HG03457 (cell line): ENCODE measurements around the gene DAG1.
A peak's percentile ranks its signal among the peaks of the same experiment; 100 is the strongest.
"Not testable (repeated sequence)": the region's sequence is repeated elsewhere in the genome, so short reads cannot be mapped to it uniquely, and the experiment has no call there.

ENCODE experiments used
- ATAC-seq: cut with Tn5 transposase; IDR thresholded peaks from one replicate; pipeline ENCODE4 v1.9.1; 2021; ENCODE audit warnings: moderate number of reproducible peaks; ENCODE audit not compliant: unreplicated experiment

Gene DAG1

DNA sequence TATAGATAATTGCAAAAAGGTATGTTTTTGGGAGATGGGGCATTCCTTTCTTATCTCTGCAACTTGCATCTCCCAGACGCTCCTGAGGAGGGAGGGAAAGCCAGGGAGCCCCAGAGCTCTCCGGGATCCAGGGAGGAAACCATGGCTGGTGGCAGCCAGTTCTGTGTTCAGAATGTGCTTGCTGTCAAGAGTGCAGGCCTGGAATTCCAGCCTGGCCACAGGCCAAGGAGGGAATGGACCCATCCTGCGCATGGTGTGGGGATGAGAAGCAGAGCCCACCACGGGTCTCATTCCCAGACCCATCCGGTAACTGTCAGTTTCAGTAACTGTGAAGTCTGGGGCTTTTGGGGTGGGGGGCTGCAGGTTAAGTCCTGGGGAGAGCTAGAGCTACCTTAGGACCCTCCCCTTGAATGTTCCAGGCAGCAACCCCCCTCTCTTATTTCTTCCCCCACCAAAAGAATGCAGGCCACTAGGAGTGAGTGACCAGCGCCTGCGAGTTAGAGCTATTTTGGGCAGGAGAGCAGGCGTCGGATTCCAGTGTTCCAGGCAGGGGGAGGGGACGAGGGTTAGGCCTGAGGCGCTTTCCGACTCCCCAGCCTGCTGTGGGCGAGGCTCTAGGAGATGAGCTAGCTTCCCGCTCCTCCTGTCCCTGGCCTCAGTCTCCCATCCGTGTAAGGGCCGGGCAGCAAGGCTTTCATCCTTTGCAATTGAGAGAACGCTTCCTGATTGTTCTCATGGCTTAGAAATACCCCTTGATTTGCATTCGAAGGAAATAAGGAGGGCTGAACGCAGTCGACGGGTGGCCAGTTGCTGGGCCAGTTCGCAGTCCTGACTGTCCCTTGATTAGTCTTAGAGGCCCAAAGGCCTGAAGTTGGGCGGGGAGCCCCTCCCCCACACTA, 781 bp upstream of the DAG1 start:
- ATAC-seq = no peak

DNA sequence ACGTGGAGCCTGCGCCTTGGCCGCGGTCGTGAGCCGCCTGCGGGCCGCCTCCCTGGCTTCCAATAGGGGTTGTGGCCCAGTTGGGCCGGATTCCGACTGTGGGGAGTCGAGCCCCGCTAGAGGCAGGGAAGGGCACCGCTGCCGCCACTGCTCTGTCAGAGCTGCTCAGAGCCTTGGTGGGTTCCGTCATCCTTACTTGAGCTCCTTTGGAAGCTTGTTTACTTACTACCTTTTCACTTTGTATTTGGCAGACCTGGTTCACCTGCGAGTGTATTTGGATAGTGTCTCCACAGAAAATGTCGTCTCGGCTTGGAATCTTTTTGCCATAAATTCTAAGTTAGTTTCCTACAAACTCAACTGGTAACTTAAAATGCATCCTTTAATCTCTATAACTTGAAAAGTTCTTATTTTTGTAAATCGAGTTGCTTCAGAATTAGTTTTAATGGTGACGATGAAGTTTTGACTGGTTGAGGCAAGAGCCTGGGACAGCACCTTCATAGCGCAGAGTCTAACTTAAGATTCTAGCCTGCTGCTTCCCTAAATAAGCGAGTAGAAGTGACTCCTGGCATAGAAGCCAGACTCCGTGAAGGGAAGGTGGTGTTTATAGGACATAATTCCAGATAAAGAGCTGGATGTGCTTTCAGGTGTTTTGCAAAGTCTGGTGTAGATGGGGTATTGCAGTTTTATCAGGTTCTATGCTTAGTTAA, 800 bp downstream of the DAG1 start:
- peak; percentile 23 for ATAC-seq

DNA sequence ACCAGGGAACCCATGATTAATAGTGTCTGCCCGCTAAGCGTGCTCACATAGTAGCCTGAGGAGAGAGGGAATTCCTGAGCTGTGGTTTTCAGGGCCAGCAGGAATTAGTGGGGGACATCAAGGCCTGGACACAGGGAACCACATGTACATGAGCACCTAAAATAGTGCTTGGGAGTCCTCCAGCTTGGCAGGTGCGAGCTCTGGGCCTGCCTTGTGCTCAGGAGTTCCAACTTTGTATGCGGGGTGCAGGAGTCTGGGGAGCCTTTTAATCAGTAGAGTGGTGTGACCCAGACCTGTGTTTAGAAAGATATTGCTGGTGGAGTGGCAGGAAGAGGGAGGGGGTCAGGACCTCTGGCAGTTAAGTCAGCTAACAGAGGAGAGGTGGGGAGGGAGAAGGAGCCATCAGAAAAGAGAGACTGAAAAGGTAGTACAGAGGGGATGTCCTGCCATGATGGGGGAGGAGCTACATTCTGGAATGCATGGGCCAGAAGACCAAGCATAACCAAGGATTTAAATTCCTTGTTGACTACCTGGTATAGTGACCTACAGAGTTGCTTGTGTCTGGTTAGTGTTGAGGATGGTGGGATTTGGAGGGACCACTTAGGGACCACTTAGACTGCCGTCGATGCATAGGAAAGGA, 1.9 kb downstream of the DAG1 start:
- ATAC-seq = no peak

DNA sequence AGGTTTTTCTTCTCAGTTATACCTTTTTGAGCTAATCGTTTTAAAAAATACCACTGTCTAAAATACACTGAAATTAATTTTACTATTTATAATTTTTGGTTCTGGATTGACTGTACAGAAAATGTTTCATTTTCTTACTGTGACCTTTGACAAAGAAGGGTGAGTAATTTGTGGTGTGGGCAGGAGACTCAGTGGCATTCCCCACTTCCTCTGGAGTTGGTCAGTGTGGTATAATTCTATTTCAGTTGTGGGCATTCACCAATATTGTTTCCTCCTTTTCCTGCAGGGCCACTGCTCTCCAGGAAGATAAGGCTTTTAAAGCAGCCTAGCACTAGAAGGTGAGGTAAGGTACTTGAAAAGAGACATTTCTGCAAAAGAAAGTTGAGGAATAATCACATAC, 6.5 kb downstream of the DAG1 start:
- no peak for ATAC-seq

DNA sequence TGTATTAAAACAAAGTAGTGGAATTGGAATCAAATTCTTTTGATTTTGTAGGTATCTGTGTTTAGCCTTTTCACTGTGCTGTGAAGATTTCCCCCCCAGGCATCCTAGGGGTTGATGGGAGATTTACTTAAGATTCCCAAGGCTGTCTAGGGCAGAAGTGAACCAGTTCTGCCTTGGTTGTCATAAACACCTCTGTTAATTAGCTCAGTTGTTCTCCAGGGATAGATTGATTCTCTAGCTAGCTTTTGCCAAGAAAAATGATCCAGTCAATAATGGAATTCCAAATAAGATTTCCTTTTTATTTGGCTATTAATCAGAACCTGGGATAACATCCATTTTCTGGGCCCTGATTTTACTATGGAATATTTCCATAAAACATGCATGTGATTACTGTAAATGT, 12.7 kb downstream of the DAG1 start:
- no peak for ATAC-seq

DNA sequence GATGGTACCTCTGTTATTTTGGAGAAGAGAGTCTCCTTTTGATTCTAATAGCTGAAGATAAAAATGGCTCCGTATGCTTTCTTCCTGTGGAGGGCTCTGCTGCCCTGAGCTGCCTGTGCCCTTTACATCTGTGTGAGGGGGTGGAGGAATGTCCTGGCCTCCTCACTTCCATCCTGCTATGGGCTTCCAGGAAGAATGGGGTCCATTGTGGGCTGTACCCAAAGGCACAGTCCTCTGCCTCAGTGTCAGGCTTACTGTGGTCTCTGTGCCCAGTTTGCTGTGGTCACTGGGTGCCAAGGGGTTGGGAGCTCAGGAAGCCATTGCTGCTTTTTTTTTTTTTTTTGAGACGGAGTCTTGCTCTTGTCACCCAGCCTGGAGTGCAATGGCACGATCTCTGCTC, 14.4 kb downstream of the DAG1 start:
- ATAC-seq = no peak

DNA sequence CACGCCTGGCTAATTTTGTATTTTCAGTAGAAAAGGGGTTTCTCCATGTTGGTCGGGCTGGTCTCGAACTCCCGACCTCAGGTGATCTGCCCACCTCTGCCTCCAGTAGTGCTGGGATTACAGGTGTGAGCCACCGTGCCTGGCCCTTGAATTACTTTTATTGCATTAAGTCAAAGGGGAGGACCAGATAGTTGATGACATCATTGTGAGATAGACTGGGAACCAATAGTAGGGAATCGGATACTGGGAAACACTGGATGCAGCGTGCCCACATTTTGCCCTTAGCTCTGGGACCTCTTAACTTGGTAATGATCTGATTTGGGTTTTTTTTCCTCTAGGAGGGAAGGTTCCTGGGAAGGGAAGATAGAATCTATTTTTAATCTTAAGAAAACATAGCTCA, 19.2 kb downstream of the DAG1 start:
- no peak for ATAC-seq

DNA sequence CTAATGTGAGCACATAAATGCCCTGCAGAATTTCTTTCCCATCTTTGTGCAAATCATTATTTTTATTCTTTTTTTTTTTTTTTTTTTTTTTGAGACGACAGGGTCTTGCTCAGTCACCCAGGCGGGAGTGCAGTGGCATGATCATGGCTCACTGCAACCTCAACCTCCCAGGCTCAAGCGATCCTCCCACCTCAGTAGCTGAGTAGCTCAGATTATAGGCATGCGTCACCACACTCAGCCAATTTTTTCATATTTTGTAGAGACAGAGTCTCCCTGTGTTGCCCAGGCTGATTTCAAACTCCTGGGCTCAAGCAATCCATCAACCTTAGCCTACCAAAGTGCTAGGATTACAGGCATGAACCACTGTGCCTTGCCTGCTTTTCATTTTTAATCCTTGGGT, 22.9 kb downstream of the DAG1 start:
- no peak for ATAC-seq

DNA sequence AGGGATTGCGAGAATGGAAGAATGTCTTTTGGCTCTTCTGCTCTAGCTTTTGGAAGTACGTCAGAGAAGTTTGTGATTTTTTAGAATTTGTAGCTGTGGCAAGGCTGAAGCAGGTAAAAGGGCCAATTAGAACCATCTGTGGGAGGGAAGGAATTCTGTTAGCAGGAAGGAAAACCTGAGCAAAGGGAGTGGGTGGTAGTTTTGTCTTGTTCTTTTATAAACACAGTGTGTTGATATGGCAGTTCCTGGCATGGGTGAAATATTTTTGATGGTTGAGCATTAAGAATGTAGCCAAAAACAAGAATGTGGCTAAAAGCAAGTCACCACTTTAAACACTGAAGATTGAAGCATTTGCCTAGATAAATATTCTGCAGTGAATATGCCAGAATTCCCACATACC, 23.8 kb downstream of the DAG1 start:
- no peak for ATAC-seq

DNA sequence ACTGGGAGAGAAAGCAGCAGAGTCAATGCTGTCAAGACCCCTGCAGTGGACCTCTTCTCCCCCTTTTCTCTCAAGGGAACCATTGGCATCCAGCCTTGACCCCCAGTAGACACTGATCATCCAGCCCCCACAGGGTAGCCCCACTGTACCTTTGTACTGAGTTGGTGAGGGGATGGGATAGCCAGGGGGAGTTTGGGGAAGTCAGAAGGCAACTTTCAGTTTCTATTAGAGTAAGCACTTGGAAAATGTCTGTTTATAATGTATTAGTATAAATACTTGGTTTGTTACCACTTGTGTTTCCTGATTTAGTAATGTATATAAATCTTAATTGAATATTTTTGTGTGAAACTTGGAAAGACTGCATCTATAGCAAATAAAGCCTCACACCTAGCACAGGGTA, 25.0 kb downstream of the DAG1 start:
- ATAC-seq = no peak

DNA sequence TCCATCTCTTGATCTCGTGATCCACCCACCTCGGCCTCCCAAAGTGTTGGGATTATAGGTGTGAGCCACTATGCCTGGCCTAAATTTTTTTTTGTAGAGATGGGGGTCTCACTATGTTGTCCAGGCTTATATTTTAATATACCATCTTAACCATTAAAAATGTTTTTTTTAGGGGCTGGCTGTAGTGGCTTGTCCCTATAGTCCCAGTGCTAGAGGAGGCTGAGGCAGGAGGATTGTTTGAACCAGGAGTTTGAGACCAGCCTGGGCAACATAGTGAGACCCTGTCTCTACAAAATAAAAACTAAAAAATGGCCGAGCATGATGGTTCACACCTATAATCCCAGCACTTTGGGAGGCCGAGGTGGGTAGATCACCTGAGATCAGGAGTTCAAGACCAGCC, 26.8 kb downstream of the DAG1 start:
- ATAC-seq = not testable (repeated sequence)

DNA sequence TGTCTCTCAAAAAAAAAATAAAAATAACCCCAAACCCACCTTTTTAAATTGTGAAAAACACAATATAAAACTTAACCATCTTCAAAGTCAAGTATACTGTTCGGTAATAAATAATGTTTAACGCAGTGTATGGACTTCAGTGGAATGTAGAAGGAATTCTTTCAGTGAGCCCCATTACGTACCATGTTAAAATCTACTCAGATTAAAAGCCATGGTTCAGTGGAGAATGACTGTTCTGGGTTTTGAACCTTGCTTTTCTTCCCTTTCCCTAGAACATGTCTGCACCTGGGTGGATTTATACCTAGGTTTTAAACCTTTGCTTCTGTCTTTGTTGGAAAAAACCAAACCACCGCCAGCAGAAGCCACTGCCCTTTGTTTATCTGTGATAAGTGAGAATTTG, 27.5 kb downstream of the DAG1 start:
- ATAC-seq = no peak

DNA sequence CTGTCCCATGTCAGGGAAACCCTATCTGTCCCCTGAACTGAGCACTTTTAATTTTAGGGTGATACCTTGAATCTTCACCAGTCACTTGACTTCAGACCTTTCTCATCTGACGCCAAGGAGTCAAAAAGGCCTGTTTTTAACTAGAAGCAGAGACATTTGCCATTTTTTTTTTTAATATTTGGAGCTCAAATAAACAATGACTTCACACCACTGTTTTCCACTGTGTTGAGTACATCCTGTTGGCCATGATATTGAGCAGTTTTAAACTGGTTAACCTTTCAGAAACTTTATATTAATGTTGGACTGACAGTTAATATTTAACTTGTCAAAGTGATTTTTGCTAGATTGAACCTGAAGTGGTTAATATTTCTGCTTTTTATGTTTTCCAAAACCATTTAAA, 28.2 kb downstream of the DAG1 start:
- no peak for ATAC-seq

DNA sequence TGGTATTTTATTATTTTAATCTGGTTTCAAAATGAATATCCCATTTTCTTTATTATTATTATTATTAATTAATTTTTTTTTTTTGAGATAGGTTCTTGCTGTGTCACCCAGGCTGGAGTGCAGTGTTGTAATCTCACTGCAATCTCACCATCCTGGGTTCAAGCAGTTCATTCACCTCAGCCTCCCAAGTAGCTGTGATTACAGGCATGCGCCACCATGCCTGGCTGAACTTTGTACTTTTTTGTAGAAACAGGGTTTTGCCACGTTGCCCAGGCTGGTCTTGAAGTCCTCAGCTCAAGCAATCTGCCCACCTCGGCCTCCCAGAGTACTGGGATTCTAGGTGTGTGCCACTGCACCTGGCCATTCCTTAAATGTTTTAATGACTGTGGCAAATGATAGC, 28.6 kb downstream of the DAG1 start:
- no peak for ATAC-seq

DNA sequence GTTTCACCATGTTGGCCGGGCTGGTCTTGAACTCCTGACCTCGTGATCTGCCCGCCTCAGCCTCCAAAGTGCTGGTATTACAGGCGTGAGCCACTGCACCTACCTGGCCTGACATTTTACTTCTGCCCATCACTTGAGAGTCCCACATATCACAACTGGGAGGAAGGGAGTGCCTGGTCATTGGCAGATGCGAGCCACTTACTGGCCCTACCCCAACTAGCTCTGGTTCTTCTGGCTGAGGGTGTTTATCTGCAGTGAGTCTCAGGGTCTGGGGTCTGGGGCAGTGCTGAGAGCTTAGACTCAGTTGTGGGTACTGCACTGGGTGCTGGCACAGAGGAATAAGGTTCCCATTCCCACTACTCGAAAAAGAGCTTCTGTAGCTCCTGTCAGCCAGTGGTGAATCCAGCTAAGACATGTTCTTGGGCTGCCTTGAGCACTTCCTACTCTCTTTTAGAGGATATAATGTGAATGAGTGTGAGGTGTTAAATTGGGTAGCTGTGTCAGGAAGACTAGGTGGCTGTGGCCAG, 30.2 kb downstream of the DAG1 start:
- no peak for ATAC-seq

DNA sequence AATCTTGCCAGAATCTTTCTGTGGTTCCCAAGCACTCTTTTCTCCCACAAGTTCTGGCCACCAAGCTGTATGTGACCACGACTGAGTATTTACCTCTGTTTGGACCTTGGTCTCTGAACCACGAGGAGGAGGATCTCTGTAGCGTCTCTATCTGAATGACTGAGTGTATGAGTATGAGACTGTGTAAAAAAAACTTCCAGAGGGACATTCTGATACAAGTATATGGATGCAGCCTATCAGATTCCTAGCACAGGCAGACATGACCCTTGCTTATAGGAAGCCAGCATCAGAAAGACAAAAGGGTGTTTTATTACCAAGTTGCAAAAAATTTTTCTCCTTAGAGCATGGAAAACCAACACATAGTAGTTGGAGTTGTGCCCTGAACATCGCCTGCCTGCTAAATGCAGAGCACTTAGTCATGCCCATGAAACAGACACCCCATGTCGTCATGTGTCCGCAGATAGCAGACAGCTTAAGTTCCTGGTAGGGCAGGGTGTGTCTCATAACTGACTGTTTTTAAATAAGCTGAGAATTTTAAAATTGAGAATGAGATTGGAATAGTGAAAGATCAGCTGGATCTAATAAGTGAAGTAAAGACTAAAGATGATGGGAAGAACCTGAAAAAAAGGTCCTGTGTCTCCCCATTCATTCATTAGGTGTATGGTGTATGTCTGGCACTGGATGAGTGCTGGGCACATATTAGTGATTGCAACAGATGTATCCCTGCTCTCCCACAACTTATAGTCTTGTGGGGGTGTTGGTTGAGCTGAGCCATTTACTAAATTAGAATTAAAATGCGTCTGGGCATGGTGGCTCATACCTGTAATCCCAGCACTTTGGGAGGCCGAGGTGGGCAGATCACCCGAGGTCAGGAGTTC, 30.9 kb downstream of the DAG1 start:
- no peak for ATAC-seq

DNA sequence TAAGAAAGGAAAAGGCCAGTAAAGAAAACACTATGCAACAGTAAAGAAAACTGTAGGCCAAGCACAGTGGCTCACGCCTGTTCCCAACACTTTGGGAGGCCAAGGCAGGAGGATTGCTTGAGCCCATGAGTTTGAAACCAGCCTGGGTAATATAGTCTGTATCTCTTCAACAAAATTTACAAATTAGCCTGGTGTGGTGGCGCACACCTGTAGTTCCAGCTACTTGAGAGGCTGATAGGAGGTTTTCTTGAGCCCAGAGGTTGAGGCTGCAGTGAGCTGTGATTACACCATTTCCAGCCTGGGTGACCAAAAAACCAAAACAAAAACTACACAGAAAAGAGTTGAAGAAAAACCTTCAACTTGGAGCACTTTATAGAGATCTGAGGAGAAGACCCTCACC, 31.8 kb downstream of the DAG1 start:
- ATAC-seq = no peak

DNA sequence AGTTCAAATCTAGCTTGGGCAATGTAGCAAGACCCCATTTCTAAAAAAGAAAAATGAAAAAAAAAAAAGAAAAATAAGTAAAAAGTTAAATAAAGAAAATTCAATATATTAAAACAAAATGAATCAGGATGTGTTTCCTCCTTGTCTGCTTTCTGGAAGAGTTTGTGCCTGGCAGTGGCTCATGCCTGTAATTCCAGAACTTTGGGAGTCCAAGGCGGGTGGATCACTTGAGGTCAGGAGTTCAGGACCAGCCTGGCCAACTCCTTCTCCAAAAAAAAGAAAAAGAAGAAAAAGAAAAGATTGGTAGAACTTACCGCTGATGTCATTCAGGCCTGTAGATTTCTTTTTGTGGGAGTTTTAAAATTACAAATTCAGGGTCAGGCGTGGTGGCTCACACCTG, 36.8 kb downstream of the DAG1 start:
- ATAC-seq = no peak

DNA sequence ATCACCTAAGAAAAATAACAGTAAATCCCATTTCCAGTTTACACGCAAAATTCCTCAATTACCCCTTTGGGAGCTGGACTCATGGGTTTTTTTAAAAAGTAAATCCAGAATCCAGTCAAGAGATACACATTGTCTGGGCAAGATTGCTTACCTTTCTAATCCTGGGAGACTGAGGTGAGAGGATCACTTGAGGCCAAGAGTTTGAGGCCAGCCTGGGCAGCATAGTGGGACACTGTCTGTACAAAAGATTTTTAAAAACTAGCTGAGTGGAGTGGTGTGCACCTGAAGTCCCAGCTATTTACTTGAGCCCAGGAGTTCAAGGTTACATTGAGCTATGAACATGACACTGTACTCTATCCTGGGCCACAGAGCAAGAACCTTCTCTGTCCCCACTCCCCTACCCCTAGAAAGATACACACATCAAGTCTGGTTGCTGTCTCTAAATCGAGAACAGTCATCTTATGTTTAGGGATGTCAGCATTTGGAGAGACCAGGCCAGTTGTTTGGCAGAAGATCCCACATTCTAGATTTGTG, 39.0 kb downstream of the DAG1 start:
- ATAC-seq = no peak

DNA sequence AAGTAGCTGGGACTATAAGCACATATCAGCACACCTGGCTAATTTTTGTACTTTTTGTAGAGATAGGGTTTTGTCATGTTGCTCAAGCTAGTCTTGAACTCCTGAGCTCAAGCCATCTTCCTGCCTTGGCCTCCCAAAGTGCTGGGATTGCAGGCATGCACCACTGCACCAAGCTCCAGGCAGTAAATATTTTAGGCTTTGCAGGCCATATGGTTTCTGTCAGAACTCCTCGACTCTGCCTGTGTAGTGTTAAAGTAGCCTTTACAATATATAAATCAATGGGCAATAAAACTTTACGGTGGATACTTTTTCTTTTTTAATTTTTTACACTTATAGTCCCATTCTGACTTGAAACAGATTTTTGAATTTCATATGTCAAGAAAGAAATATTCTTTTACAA, 41.6 kb downstream of the DAG1 start:
- no peak for ATAC-seq
